Fibroblast of villous mesenchyme (primary cell): ENCODE measurements around the gene MAP3K10. TPM values are rescaled to one million over a fixed set of nuclear protein-coding genes. Genes with fewer than 3 reads are reported as not detected.

Experiments used
- DNase-seq: peaks from one replicate; pipeline ENCODE4 v3.0.0-alpha.2; 2010; ENCODE audit warnings: low read depth
- H3K4me3 ChIP-seq: 2 replicates; pipeline ENCODE4 v1.5.1; 2011; ENCODE audit warnings: low read depth, mild to moderate bottlenecking, low read length
- CTCF ChIP-seq: IDR thresholded peaks from 2 replicates; pipeline ENCODE4 v1.5.1; 2012; ENCODE audit warnings: low read depth, mild to moderate bottlenecking, low read length; ENCODE audit not compliant: insufficient read depth
- total RNA-seq: library from RNA; depleted of rRNA; stranded (reverse); fragments of >200 nt; gene quantifications from 2 replicates; pipeline ENCODE4 v1.2.3, GENCODE V29; 2012

MAP3K10 gene
- total RNA-seq, 1 donor, result 8.6 TPM

DNA sequence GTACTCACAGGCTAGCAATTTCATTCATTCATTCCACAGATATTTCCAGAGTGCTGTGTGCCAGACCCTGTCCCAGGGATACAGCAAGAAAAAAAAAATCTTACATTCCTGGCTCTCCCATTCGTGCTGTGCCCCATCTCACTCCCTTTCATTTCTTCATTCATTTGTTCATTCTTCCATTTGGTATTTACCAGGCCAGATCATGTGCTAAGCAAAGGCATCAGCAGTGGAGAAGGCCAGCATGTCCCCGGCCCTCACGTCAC, 2.3 kb downstream of the MAP3K10 start:
- no peak for TF ChIP-seq CTCF
- no peak for DNase-seq
- no peak overlapping the region for H3K4me3 ChIP-seq

- no peak for TF ChIP-seq CTCF
- DNase-seq, result no peak
- H3K4me3 ChIP-seq, result no peak overlapping the region
Observed at GRCh38 chr19:40198272-40198990, 7.2 kb downstream of the MAP3K10 start.

- DNase-seq, result no peak
- TF ChIP-seq CTCF, result no peak
- H3K4me3 ChIP-seq, result no peak overlapping the region
Observed at GRCh38 chr19:40200341-40201099, 9.3 kb downstream of the MAP3K10 start.

DNA sequence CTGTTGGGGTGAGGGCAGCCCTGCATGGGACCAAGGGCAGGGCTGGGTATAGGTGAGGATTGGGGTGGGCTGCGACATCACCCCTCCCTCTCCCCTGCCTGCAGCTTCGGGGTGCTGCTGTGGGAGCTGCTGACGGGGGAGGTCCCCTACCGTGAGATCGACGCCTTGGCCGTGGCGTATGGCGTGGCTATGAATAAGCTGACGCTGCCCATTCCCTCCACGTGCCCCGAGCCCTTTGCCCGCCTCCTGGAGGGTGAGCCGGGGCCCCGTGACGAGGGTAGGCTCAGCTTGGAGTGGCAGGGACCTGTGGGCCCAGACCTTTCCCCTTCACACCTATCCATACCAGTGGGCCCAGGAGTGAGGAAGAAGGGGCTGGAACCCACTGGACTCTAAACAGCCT, 13.2 kb downstream of the MAP3K10 start:
- no peak for DNase-seq
- no peak for TF ChIP-seq CTCF
- no peak overlapping the region for H3K4me3 ChIP-seq

DNA sequence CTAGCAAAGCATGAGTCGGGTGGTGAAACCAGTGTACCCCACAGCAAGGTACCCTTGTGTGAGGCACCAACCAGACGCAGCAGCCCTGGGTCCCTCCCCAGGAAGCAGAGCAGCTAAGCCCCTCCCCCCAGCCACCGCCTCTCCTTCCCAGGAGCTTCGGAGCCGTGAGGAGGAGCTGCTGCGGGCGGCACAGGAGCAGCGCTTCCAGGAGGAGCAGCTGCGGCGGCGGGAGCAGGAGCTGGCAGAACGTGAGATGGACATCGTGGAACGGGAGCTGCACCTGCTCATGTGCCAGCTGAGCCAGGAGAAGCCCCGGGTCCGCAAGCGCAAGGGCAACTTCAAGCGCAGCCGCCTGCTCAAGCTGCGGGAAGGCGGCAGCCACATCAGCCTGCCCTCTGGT, 14.5 kb downstream of the MAP3K10 start:
- no peak for DNase-seq
- no peak overlapping the region for H3K4me3 ChIP-seq
- TF ChIP-seq CTCF, result no peak

GRCh38 chr19:40208602-40209001, 17.4 kb downstream of the MAP3K10 start:
- H3K4me3 ChIP-seq, result no peak overlapping the region
- no peak for DNase-seq
- TF ChIP-seq CTCF, result no peak
